Mesodermal cell (in vitro differentiated cells): Measurements from ENCODE around the gene SETD7. TPM values are rescaled to one million over a fixed set of nuclear protein-coding genes. Genes with fewer than 3 reads are reported as not detected.

Source experiments
- H3K27ac ChIP-seq: 2 replicates; pipeline ENCODE4 v1.7.0; 2013; ENCODE audit warnings: mild to moderate bottlenecking, low read depth, low read length, moderate library complexity; ENCODE audit not compliant: severe bottlenecking
- H3K36me3 ChIP-seq: 2 replicates; pipeline ENCODE4 v1.7.1; 2013; ENCODE audit warnings: mild to moderate bottlenecking, low read length, moderate library complexity; ENCODE audit not compliant: control insufficient read depth, insufficient read depth
- H3K4me1 ChIP-seq: one replicate; pipeline ENCODE4 v1.7.1; 2013; ENCODE audit warnings: mild to moderate bottlenecking, low read length; ENCODE audit not compliant: insufficient read depth, control insufficient read depth, poor library complexity, severe bottlenecking
- H3K4me3 ChIP-seq: 2 replicates; pipeline ENCODE4 v1.7.0; 2013; ENCODE audit warnings: low read length, control low read depth, mild to moderate bottlenecking; ENCODE audit not compliant: insufficient read depth, poor library complexity, severe bottlenecking; ENCODE audit errors: extremely low read depth
- H3K9me3 ChIP-seq: 2 replicates; pipeline ENCODE4 v1.7.1; 2013; ENCODE audit warnings: mild to moderate bottlenecking, low read length, moderate library complexity; ENCODE audit not compliant: control insufficient read depth
- WGBS, 2 experiments: methylation state at CpG; one replicate each; pipeline ENCODE4 v1.1.5; 2013; ENCODE audit warnings: missing lambda C conversion rate in 2 of 2; ENCODE audit not compliant: insufficient coverage in 2 of 2; 5-methylcytosine and 5-hydroxymethylcytosine counted together
- polyA plus RNA-seq, 2 experiments: library from polyadenylated mRNA; stranded (reverse); fragments of 50-300 nt; gene quantifications; one replicate each; pipeline ENCODE4 v1.2.3, GENCODE V29; 2013

The SETD7 gene
- polyA plus RNA-seq (2013, experiment 1 of 2) = 19.2 TPM
- 20.0 TPM for polyA plus RNA-seq (2013, experiment 2 of 2)

GRCh38 chr4:139556071-139556723, at the start of gene SETD7:
TSS of gene SETD7 (minus strand) at chr4:139556219. CDS start at chr4:139556137, 82 bp downstream.
- Histone ChIP-seq H3K4me3 (peak within 1 kb of the TSS; percentile 74), H3K4me1 (peaks cover 41% of the 10 kb centered on the region), H3K27ac (peak within 1 kb of the TSS; percentile 89), H3K9me3 (no peaks in the 10 kb centered on the region), H3K36me3 (no peaks in the 10 kb centered on the region)
- WGBS, 2 experiments = 0% methylated on average over 39 to 55 of the region's 61 CpGs

DNA sequence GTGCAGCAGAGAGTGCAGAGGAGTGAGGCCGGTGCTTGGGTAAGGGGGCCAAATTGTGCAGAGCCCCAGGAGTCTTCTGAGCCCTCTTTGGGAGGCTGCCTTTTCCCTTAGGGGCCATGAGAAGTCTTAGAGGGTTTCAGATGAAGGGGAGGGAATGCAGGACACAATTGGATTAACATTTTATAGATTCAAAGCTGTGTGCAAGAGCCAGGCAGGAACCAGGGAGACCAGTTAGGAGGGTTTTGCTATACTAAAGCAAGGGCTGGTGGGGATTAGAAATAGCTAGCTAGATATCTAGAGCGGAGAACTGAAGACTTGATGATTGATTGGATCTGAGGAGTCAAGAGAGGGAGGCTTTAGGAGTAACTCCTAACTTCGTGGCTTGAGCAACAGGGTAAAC, 49.5 kb upstream of the SETD7 start:
- no peak overlapping the region for H3K4me3 ChIP-seq
- no peak overlapping the region for H3K27ac ChIP-seq
- WGBS, 2 experiments = 94 to 96% methylated on average over 3 of the region's 3 CpGs

DNA sequence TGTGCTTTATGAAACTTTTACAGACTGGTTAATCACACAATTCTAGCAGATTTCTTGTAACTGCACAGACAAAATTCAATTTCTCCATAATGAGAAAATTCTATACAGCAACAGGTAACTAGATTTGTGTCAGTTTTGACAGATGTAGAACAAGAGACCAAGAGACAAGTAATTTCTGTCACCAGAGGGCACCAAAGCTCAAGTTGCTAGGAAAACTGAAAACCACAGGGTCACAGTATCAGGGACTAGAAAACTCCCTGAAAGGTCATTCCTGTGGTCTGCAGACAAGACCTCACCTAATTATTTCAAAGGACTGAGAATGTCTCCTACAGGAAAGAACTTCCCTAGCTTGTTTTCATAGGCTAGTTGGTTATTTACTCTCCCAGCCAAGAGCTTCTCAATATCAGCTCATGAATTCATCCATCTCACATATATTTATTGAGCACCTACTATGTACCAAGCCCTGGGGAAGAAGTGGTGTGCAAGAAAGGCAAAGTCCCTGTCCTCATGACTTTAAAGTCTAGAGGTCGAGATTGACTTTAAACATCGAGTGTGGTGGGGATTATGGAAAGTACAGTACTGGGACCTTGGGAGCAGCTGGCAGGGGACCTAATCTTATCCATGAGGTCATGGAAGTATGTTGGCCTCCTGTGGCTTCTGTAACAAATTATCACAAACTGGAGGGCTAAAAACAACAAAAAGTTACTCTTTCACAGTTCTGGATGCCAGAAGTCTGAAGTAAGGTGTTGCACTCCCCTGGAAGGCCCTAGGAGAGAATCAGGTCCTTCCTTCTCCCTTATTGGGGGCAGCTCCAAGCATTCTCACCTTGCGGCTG, 47.8 kb upstream of the SETD7 start:
- WGBS, 2 experiments = 83% methylated on average over 1 to 2 of the region's 3 CpGs
- Histone ChIP-seq H3K9me3 (no peaks in the 10 kb centered on the region), H3K4me3 (no peak overlapping the region), H3K4me1 (peaks cover 3% of the 10 kb centered on the region), H3K36me3 (no peaks in the 10 kb centered on the region), H3K27ac (no peak overlapping the region)

More for the DNA sequence above, 49.5 kb upstream of the SETD7 start:
- H3K4me1 ChIP-seq = peaks cover 10% of the 10 kb centered on the region
- no peaks in the 10 kb centered on the region for H3K9me3 ChIP-seq
- H3K36me3 ChIP-seq = no peaks in the 10 kb centered on the region

DNA sequence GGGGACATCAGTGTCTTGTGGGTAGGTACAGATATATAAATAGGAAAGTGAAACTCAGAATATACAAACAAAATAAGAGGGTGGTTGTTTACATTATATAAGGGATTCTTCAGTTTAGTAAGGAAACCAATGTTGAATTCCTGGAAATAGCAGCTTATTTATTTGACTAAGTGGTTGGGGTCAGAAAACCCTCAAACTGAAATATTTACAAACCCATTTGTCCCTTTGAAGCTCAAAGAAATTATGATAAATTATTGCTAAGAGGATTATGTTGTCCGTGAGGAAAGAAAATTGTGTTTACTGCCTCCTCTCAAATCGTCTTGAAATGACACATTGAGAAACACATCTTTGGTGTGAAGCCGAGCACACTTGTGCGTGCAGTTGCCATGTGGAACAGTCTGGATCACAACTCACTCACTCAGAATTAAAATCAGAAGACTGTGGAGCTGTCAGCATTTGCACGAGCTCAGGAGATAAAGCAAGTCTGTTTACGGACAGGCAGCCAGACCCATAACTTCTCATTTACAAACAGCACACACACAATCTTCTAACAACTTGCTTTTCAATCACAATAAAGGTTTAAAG, 46.8 kb upstream of the SETD7 start:
- no peaks in the 10 kb centered on the region for H3K9me3 ChIP-seq
- WGBS, 2 experiments = 68 to 90% methylated on average over 2 to 6 of the region's 6 CpGs
- no peak overlapping the region for H3K4me3 ChIP-seq
- no peaks in the 10 kb centered on the region for H3K36me3 ChIP-seq
- peaks cover 3% of the 10 kb centered on the region for H3K4me1 ChIP-seq
- H3K27ac ChIP-seq = no peak overlapping the region

DNA sequence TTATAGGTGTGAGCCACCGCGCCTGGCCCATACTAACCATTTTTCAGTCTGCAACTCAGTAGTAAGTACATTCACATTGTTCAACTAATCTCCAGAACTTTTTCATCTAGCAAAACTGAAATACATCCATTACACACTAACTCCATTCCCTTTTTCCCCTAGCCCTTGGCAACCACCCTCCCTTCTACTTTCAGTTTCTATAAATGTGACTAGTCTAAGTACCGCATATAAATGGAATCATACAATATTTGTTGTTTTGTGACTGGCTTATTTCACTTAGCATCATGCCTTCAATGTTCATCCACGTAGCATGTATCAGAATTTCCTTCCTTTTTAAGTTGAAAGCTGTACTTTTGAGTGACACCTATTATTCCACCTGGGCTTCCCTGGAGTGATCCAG, 44.6 kb upstream of the SETD7 start:
- Histone ChIP-seq H3K27ac (no peak overlapping the region), H3K4me3 (no peak overlapping the region), H3K36me3 (no peaks in the 10 kb centered on the region), H3K4me1 (peaks cover 21% of the 10 kb centered on the region), H3K9me3 (no peaks in the 10 kb centered on the region)
- WGBS, 2 experiments = 100% methylated on average over 2 to 3 of the region's 4 CpGs

- no peak overlapping the region for H3K4me3 ChIP-seq
- no peaks in the 10 kb centered on the region for H3K9me3 ChIP-seq
- no peak overlapping the region for H3K27ac ChIP-seq
- 91 to 96% methylated on average over 3 to 4 of the region's 6 CpGs for WGBS, 2 experiments
- H3K4me1 ChIP-seq = peaks cover 27% of the 10 kb centered on the region
- H3K36me3 ChIP-seq = no peaks in the 10 kb centered on the region
These were observed 43.8 kb upstream of the SETD7 start for GRCh38 chr4:139599594-139600374.

DNA sequence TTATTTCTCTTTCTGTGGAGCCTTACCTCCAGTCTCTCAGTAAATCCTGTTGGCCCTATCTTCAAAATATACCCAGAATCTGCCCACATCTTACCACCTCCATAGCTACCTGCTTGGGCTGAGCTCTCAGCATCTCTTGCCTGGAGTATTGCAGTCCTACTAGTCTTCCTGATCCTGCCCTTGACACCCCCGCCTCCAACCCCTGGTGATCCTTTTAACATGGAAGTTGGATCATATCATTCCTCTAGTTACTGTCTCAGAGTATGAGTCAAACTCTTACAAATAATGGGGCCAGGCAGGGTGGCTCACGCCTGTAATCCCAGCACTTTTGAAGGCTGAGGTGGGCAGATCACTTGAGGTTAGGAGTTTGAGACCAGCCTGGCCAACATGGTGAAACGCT, 43.1 kb upstream of the SETD7 start:
- peaks cover 29% of the 10 kb centered on the region for H3K4me1 ChIP-seq
- 80% methylated on average over 1 to 2 of the region's 3 CpGs for WGBS, 2 experiments

GRCh38 chr4:139596684-139597279, 40.8 kb upstream of the SETD7 start:
- H3K27ac ChIP-seq = peak overlapping the region; percentile 30
- H3K9me3 ChIP-seq = no peaks in the 10 kb centered on the region
- H3K36me3 ChIP-seq = no peaks in the 10 kb centered on the region
- peaks cover 36% of the 10 kb centered on the region for H3K4me1 ChIP-seq
- no peak overlapping the region for H3K4me3 ChIP-seq
- 80 to 90% methylated on average over 2 of the region's 4 CpGs for WGBS, 2 experiments

More for the DNA sequence above, 43.1 kb upstream of the SETD7 start:
- no peaks in the 10 kb centered on the region for H3K36me3 ChIP-seq
- H3K4me3 ChIP-seq = no peak overlapping the region
- H3K9me3 ChIP-seq = no peaks in the 10 kb centered on the region
- H3K27ac ChIP-seq = no peak overlapping the region

DNA sequence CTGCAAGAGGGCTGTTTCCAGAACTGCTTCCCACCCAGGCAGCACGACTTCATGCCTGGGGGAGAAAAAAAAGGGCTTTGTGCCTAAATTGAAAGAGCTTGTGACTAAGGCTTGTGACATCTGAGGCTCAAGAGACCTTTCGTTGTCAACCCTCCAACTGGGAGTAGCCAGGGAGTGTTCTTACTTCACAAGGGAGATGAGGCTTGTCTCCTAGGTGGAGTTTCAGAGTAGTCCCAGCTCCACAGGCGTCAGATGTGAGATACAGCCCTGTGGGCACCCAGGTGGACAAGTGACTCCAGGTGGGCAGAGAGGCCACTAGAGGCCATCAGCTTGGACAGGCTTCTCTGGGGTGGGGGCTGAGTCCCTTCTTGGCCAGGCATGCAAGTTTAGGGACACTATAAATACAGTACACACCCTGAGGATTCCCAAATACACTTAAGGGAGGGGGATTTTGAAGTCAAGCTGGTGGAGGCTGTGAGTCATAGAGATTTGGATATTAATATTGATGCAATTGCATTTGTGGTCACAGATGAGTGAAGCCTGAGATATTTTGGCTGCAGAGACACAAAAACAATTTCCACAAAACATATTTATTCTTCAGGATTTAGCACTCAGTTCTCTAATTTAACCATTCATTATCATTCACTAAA, 40.1 kb upstream of the SETD7 start:
- WGBS, 2 experiments = 36 to 47% methylated on average over 3 of the region's 3 CpGs
- Histone ChIP-seq H3K9me3 (no peaks in the 10 kb centered on the region), H3K4me3 (no peak overlapping the region), H3K4me1 (peaks cover 36% of the 10 kb centered on the region), H3K36me3 (no peaks in the 10 kb centered on the region), H3K27ac (peak overlapping the region; percentile 54)
